Measurements from ENCODE around the gene TBC1D24. TPM values are rescaled to one million over a fixed set of nuclear protein-coding genes. Genes with fewer than 3 reads are reported as not detected.

TBC1D24 gene
- polyA plus RNA-seq, 3 donors, result 16.1 to 25.1 (median 24.0) TPM

DNA sequence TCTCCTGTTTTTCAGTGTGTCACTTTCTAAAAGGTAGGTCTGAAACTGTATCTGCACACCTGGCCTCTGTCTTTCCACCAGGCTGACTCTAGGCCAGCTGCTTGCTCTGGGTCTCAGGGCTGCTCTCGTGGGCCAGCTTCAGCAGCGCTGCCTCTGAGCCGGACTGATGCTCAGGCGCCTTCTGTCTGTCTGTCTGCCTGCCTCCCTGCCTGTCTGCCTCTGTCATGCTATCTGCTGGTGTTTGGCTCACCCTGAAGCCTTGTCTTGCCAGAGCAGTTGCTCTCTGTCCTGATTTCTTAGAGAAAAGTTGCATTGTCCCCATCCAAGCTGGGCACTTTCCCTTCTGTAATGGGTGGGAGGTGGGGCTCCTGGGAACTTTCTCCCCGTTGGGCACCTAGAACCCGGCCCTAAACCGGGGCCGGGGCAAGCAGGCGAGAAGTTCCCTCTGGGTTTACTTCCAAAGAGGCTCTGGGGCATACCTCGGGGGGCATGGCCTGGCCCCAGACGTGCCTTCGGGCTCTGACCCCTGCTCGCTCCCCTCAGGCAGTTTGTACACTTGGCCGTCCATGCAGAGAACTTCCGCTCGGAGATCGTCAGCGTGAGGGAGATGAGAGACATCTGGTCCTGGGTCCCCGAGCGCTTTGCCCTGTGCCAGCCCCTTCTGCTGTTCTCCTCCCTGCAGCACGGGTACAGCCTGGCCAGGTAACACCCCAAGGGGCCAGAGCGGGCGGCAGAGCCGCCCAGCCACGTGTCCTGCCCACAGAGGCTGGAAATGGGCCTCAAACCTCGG is 23.0 kb downstream of the TBC1D24 start:
- no peak for DNase-seq

DNA sequence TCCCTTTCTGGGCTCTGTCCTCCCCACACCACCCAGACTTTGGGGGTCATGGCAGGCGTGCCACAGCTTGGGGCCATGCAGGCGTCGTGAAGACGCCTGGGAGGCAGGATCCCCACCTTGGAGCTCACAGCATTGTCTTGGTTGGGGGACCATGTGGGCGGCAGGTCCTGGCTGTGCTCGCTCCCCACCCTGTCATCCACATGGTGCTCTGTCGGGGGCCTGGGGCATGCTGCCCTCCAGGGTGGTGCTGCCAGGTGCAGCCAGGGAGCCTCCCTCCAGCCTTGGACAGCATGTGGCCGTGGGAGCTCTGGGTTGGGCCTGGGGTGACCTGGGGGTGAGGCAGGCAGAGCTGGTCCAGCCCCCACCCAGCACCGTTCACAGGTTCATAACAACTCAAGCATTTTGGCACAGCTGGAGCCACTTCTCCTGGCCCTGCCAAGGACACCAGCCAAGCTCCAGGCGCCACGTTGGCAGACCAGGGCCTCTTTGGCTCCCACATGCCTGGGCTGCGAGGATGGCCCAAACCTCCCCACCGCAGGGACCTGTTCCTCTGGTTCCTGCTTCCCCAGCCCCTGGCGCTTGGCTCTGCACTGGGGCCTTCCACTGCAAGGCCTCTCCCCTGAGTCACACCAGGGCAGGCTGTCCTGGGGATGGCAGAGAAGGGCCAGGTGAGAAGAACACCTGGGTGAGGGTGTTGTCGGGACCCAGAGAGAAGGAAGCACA is 23.8 kb downstream of the TBC1D24 start:
- DNase-seq, result no peak

DNA sequence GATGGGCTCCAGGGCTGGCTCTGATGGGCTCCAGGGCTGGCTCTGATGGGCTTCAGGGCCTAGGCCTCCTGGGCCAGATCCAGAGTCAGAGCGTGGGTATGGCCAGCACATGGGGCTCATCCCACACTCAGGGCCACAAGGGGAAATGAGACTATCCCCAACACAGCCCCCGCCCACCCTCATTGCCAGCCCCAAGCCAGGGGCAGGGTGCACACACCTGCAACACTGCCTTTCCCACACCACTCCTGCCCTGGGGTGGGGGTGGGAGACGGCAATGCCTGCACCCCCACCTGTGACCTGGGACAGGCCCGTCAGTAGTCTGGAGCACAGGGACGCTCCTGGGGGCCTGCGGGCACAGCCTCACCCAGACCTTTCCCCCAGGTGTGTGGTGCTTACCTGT is 24.5 kb downstream of the TBC1D24 start:
- DNase-seq, result no peak

DNA sequence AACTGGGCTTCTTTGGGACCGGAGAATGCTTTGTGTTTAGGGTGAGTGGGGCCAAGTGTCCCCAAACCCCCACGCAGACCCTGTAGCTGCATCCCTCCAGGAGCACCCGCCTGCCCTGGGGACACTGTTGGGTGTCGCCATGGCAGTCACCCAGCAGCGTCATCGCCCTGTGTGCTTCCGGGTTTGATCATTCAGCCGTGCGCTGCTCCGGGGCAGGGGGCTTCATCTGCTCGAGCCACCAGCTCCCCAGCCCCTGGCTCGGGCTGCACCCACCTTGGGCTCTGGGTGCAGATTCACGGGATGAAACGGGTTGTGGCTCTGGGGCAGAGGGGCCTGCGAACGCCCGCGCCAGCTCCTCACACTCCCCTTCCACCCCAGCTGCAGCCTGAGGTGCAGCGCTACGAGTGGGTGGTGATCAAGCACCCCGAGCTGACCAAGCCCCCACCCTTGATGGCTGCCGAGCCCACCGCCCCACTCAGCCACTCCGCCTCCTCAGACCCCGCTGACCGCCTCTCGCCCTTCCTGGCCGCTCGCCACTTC is 25.0 kb downstream of the TBC1D24 start:
- DNase-seq, result no peak

DNA sequence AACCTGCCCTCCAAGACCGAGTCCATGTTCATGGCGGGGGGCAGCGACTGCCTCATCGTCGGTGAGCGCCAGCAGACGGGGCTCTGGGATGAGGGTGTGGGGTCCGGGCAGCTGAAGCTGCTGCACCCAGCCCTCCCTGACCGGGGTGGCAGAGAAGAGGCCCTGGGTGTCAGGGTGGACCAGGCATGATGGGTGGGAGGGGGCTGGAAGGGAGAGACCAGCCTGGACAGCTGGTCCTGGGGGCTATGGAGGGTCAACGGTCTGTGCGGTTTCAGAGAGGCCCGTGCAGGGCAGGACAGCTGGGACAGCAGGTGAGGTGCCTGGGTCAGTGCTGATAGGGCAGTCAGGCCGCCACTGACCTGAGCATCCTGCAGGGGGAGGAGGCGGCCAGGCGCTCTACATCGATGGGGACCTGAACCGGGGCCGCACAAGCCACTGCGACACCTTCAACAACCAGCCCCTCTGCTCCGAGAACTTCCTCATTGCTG is 25.5 kb downstream of the TBC1D24 start:
- DNase-seq, result no peak

DNA sequence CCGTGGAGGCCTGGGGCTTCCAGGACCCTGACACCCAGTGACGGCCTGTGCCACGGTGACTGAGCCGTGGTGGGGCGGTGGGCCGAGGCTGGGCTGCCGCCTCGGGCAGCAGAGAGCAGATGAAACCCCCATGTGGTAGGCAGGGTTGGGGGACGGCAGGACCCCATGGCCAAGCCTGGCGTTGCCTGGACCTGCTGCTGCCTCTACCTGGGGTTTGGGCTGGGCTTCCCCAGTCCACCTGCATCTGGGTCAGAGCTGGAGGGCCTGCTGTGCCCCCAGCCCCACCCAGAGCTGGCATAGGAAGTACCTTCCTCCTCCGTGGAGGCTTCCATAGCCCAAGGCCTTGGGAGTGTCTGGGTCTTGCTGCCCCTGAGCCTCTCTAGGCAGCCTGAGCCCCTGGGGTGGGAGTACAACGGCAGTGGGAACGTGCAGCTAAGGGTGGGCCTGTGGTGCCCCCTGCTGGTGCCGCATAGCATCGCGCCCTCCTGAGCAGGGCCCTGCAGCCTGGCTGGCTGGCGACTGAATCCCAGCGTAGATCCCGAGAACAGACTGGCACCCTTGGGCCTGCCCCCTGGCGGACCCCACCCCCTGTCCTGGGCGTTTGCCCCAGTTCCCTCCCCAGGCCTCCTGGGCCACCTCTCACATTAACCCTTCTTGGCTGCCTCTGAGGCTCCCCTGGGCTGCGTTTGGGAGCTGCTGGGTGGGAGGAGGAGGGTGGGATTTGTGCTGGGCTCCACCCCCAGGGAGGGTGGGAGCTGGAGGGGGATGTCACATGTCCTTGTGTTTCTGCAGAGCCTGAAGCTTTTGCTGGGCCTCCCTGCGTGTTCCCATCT is 26.2 kb downstream of the TBC1D24 start:
- peak; percentile 87 for DNase-seq

DNA sequence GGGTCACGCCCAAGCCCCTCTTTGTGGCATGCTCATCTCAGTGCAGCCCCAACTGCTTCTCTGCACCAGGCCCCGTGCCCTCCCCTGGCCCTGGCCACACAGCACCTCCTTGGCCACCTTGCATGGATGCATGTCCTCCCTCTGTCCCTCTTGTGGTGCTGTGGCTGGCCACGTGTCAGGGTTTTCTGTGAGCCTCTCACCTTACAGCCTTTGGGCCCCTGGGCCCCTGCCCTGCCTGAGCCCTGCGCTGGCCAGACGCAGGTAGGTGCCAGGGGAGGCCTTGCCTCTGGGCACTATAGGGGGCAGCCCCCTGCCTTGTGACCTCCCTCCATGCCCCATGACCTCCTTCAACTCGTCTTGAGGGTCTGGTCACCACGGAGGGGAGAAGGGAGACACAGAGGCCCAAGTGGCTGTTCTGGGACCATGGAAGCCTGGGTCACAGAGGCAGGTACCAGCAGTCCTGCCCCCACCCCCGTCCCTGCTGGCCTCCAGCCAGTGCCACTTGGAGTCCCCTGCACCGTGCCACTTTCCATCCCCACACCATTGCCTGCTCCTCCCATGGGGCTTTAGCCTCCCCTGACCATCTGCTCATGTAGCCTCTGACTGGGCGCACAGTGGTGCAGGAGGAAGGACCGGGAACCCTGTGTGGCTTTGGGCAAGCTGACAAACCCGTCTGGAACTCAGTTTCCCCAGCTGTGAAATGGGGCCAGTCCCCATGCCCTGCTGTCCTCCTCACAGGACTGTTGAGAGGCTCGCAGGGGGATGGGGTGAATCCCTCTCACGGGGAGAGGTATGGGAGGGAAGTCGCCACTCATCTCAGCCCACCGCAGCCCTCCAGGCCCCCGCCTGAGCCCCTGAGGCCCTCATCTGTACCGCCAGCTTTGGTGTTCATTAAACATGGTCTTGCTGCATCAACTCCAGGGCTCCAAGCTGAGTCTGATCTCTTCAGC is 27.3 kb downstream of the TBC1D24 start:
- DNase-seq, result no peak

DNA sequence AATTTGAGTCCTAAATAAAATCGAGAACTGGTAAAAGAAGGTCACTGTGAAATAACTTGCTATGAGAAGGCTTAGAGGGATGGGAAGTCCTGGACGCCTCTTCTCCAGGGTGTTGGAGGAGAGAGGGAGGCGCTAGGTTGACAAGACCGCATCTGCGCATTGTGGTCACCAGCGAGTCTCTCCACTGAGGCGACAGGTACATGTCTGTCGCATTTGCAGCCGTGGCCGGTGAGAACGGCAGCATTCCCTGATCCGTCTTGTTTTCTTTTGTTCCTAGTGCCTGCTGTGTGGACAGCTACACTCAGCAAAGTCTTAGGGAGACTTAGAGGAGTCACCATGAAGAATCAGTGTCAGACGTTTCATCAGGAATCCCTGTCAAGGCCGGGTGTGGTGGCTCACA is 30.8 kb downstream of the TBC1D24 start:
- no peak for DNase-seq

DNA sequence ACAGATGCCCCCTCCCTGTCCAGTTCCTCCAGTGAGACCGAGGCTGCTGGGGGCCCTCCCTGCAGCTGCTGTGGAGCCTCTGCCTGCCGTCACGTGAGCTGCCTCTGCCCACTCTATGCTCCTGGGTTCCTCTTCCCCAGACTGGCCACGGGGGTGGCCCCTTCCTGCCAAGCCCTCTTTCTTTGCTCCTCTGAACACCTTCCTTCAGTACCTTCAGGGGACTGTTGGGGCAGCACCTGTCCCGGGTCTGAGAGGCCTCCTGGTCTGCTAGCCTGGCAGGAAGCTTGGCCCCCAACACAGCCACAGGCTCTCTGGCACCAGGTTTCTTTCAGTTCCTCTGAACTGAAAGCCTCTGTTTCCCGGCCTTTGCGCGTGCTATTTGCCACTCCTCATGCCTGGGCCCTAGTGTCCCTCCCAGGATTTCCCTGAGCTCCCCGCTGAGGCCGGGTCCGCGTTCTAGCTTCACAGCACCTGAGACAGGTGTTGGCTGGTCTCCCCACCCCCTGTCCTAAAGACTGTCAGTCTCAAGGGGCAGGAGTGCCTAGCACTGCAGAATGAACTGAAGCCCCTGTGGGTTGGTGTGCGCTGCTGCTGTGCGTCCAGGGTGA is 32.2 kb downstream of the TBC1D24 start:
- no peak for DNase-seq

DNA sequence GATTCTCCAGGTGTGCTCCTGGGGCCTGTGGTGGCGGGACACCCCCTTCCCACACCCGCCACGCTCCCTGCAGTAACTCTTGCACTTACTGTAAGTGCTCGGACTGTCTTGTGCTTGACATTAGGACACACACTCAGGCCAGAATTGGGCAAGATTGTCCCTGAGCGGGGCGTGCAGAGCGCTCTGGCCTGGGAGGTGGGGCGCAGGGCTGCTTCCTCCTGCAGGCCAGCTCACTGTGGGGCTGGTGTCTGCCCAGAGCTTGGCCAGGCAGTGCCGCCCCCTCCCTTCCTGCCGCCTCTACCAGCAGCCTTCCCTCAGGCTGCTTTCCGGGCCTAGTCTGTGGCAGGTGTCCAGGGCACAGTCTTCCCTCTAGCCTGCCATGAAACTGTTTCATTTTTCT is 32.7 kb downstream of the TBC1D24 start:
- no peak for DNase-seq

DNA sequence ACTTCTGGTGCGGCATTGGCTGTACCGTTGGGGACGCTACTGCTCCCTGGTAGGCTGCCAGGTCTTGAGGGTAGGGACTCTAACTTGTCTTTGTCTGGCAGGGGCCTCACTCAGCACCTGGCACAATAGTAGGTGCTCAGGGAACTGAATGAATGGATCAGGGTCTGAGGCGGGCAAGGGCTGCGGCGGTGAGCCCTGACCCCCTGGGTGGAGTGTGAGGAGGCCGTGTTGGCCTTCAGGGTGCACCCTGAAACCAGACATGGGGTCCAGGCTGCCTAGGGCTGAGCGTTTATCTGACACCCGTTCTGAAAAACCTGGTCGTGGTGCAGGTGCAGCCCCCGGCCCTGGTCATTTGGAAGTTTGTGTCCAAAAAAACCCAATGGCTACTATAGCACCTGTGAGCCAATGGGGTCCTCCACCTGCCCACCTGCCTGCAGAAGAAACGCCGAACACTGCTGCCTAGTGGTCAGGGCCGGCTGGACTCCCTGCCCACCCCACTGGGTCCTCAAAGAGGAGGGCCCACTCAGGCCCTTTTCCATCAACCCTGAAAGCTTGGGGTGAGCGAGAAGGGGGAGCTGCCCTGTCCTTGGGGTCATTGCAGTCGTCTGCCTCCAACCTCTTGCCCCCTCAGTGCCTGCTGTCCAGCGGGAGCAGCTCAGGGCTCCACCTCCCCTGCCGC is 33.9 kb downstream of the TBC1D24 start:
- DNase-seq, result no peak

DNA sequence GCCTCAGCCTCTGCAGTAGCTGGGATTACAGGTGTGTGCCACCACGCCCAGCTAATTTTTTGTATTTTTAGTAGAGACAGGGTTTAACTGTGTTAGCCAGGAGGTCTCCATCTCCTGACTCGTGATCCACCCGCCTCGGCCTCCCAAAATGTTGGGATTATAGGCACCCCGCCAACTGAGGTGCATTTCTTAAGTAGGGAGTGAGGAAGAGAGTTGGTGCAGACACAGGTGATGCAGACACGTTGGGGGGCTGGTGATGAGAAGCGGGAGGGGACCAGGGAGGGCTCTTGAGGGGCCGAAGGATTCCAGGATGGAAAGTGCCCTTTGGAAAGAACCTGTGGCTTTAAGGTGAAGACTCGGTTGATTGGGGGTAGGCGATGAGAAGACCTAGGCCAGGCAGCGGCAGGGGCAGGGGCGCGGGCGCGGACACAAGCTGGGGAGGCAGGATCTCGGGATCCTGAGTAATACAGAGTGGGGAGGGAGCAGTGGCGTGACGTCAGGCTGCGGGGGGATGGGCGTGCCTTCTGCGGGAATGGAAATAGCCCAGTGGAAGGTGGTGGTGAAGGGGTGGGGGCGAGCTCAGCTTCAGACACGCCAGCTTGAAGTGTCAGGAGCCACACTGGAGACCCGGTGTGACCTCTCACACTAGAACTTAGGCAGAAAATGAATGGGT is 36.3 kb downstream of the TBC1D24 start:
- DNase-seq, result no peak

DNA sequence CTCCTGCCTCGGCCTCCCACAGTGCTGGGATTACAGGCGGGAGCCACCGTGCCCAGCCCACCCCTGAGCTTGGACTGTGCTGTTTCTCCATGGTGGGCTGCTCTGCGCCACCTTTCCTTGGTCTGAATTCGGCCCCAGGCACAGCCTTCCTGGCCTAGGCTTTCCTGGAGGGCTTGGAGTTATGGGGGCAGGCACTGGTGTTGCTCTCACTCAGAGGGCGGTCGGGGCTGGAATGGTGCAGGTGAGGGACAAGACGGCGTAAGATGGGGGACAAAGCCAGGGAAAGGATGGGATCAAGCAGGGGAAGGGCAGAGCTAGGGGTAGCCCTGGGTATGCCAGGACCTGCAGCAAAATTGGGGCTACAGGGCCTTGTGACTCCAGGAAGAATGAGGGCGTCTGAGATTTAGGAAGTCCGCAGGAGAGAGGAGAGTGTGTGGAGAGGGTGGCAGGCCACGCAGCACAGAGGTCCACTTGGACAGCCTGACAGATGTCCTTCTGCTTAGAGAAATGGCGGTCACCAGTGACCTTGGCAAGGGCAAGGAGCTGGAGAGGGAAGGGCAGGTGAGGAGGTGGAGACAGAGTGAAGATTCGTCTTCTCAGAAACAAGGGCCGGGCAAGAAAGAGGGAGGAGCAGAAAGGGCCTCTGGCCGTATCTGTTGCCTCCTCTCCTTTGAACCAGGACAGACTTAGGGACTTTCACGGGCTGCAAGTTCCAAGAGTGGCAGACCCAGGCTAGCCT is 37.2 kb downstream of the TBC1D24 start:
- no peak for DNase-seq

DNA sequence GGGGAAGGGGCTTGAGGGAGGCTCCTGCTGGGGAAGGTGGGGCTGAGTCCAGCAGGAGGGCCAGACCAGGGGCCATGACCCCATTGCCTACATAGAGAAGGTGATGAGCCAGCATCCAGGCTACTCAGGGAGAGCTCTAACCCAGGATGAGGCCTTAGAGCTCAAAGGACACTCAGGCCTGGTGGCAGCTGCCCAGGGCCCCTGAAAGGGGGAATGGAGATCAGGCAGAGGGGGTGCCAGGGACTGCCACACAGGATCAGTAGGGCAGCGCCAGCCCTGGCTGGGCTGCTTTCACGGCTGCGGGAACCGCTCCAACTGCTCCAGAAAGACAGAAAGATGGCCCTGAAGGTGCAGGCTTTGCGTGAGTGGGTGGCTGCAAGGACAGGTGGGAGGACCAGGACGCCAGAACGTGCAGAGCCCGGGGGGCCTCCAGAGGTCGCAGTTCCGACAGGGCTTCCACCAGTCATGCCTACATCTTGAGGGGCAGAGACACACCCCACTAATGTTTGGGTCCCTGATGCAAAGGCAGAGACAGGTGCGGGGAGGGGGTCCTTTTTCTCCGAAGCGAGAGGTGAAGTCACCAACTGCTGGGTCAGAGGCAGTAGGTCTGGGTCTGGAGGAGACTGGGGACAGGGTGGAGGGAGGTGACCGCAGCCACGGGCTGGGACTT is 37.9 kb downstream of the TBC1D24 start:
- no peak for DNase-seq

DNA sequence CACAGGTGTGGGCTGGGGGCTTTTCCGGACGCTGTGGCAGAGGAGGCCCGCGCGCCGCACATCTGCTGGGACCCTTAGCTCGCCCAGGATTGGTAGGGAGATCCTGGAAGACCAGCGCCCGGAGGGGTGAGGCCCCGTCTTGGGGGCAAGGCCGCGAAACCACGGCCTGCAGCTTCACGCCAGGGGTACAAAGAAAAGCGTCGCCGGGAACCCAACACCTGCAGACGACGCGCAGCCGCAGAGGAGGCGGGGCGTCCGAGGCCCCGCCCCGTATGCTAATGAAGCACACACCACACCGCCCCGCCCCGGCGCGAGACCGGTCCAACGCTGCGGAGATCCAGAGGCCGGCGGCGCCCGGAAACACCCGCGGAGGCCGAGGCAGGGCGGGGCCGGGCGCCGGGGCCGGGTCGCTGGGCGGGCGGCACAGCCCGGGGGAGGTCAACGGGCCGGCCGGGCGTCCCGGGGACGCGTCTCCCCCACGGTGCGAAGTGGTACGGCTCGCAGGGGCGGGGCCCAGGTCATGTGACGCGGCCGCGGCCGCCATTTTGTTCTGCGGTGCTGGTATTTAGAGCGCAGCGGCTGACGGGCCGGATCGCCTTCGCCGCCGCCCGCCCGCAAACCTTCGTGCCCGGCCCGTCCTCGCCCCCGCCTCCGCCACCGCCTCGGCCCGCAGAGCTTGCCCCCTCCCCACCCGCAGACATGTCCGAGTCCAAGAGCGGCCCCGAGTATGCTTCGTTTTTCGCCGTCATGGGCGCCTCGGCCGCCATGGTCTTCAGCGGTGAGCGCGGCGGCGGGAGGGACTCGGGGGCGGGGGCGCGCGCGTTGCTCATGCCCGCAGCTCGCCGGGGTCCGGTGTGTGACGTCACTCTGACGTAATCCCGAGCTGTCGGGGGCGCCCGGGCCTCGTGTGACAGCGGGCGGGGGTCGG is 38.7 kb downstream of the TBC1D24 start, which contains the start of gene ATP6V0C:
Gene ATP6V0C (plus strand): TSS at position 548 of the 928 bp plus-strand sequence. CDS start 152 bp downstream, at position 700.
- peak; percentile 91 for DNase-seq

DNA sequence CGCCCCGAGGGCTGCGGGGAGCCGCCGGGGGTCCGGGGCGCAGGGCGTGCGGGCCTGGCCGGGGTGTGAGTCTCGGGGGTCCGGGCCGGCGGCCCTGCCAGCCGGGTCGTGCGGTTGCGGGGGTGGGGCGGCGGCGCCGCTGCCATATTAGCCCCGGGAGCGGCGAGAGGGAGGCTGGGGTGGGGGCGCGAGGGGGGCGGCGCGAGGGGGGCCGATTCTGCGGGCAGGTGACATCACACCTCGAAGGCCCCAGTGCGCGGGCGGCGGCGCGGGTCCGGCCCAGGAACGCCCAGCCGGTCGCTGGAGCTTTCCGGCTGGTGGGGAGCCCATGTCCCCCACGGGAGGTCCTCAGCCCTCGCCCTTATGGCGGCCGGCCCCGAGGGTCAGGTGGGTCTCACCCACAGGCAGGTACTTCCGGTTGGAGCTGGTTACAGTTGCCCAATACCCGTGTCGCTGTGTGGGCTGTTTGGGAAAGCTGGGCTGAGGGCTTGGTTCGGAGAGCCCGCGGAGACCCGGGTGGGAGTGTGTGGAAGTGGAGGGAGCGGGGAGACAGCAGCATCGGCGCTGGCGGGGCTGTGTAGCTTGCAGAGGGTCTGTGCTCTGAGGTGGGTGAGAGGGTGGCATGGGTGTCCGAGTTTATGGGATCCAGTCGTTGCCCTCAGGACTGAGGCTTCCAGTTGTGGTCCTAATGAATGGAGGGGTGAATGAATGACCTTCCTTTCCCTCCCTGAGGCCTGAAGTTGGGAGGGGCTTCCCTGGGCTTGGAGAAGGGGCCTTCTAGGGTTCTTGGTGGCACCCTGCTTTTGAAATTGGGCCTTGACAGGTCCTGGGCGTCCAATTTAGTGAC is 39.6 kb downstream of the TBC1D24 start:
- DNase-seq, result no peak

All from renal pelvis (tissue), 4 donors.